ENCODE data around the gene LOXHD1.

GRCh38 chr18:46528037-46528436 lies 129.0 kb downstream of the LOXHD1 start:
- TF ChIP-seq EZH2 (IDR thresholded peaks at IDR 0.05; ENCODE audit: borderline replicate concordance, low read depth, low read length, poor library complexity, severe bottlenecking) (no peak), CTCF (conservative IDR thresholded peaks at IDR 0.05; ENCODE audit: low read depth, low read length) (no peak)
